Measurements from ENCODE around the gene PPP1R9A.

GRCh38 chr7:95240921-95241320, 333.5 kb downstream of the PPP1R9A start:
- TF ChIP-seq, protein P1, sequence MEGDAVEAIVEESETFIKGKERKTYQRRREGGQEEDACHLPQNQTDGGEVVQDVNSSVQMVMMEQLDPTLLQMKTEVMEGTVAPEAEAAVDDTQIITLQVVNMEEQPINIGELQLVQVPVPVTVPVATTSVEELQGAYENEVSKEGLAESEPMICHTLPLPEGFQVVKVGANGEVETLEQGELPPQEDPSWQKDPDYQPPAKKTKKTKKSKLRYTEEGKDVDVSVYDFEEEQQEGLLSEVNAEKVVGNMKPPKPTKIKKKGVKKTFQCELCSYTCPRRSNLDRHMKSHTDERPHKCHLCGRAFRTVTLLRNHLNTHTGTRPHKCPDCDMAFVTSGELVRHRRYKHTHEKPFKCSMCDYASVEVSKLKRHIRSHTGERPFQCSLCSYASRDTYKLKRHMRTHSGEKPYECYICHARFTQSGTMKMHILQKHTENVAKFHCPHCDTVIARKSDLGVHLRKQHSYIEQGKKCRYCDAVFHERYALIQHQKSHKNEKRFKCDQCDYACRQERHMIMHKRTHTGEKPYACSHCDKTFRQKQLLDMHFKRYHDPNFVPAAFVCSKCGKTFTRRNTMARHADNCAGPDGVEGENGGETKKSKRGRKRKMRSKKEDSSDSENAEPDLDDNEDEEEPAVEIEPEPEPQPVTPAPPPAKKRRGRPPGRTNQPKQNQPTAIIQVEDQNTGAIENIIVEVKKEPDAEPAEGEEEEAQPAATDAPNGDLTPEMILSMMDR (IDR thresholded peaks at IDR 0.05; ENCODE audit: low read depth, low read length, poor library complexity, severe bottlenecking), result no peak
- no peak for TF ChIP-seq EZH2phosphoT487 (IDR thresholded peaks at IDR 0.05; ENCODE audit: borderline replicate concordance, low read length)

All from DOHH2 (cell line).